HG03135 (cell line): ENCODE results near the gene HORMAD2.
"Not testable (repeated sequence)": the region's sequence is repeated elsewhere in the genome, so short reads cannot be mapped to it uniquely, and the experiment has no call there.

ENCODE experiments used
- ATAC-seq: cut with Tn5 transposase; IDR thresholded peaks from one replicate; pipeline ENCODE4 v1.9.1; 2021; ENCODE audit warnings: mild to moderate bottlenecking, moderate library complexity; ENCODE audit not compliant: unreplicated experiment

HORMAD2 gene

GRCh38 chr22:30187529-30188407, 107.5 kb downstream of the HORMAD2 start:
- no peak for ATAC-seq

GRCh38 chr22:30188911-30189310, 108.6 kb downstream of the HORMAD2 start:
- no peak for ATAC-seq

- ATAC-seq = no peak
Measured at GRCh38 chr22:30190574-30190973, 110.3 kb downstream of the HORMAD2 start.

GRCh38 chr22:30191040-30191701, 110.9 kb downstream of the HORMAD2 start:
- no peak for ATAC-seq

GRCh38 chr22:30192427-30192826, 112.2 kb downstream of the HORMAD2 start:
- no peak for ATAC-seq

- ATAC-seq = no peak
Measured at GRCh38 chr22:30193031-30193775, 112.9 kb downstream of the HORMAD2 start.

- no peak for ATAC-seq
Measured at GRCh38 chr22:30195245-30196140, 115.2 kb downstream of the HORMAD2 start.

GRCh38 chr22:30196141-30196879, 116.0 kb downstream of the HORMAD2 start:
- ATAC-seq = peak; percentile 49

- ATAC-seq = no peak
Measured at GRCh38 chr22:30196880-30197336, 116.6 kb downstream of the HORMAD2 start.

GRCh38 chr22:30197389-30197788, 117.1 kb downstream of the HORMAD2 start:
- no peak for ATAC-seq

GRCh38 chr22:30198152-30198825, 118.0 kb downstream of the HORMAD2 start:
- no peak for ATAC-seq

GRCh38 chr22:30198921-30199320, 118.7 kb downstream of the HORMAD2 start:
- ATAC-seq = no peak

- not testable (repeated sequence) for ATAC-seq
Measured at GRCh38 chr22:30200905-30201304, 120.6 kb downstream of the HORMAD2 start.

GRCh38 chr22:30201945-30202344, 121.7 kb downstream of the HORMAD2 start:
- ATAC-seq = no peak

GRCh38 chr22:30202531-30203006, 122.3 kb downstream of the HORMAD2 start:
- no peak for ATAC-seq

GRCh38 chr22:30204015-30204741, 123.9 kb downstream of the HORMAD2 start:
- ATAC-seq = no peak

- ATAC-seq = no peak
Measured at GRCh38 chr22:30204742-30205111, 124.5 kb downstream of the HORMAD2 start.
